Erythroblast (primary cell): ENCODE data around the gene MMGT1.

Experiments
- GATA1 ChIP-seq: IDR thresholded peaks from 2 replicates; pipeline ENCODE4 v1.6.1; 2011; ENCODE audit warnings: low read depth, mild to moderate bottlenecking, control low read depth, low read length, moderate library complexity
- POLR2A ChIP-seq: IDR thresholded peaks from 2 replicates; pipeline ENCODE4 v1.6.1; 2011; ENCODE audit warnings: mild to moderate bottlenecking, low read length

DNA sequence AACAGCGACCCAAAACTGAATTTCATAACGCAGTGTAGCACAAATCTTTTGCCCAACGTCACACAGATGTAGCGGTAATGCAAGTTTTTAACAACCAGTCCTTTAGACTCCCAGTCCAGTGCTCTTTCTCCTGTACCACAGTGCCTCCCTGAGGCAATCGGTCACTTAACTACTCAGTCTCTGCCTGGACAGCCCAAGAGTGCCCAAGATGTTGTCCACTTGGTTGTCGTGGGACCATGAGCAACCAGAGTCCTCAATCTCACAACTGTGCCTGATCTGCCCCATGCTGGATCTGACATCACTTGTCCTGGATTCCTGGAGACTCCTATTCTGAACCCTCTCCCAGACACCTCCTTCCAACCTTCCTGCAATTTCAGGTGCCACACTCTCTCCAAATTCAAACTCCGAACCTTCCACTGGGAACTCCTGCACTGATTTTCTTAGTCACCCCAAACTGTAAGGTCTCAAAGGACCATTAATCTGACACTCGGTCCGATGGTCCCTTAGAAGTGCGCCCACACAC lies 702 bp downstream of the MMGT1 start:
- TF ChIP-seq POLR2A (no peak), GATA1 (no peak)
